Mesothelial cell of epicardium (in vitro differentiated cells): ENCODE data around the gene VIM. TPM values are rescaled to one million over a fixed set of nuclear protein-coding genes. Genes with fewer than 3 reads are reported as not detected.
"Not testable (repeated sequence)": the region's sequence is repeated elsewhere in the genome, so short reads cannot be mapped to it uniquely, and the experiment has no call there.

Experiments
- DNase-seq, 2 experiments: peaks; one replicate each; pipeline ENCODE4 v3.0.0; 2021; ENCODE audit warnings: low spot score in 2 of 2; ENCODE audit not compliant: unreplicated experiment in 2 of 2
- H3K27ac Mint-ChIP-seq: 2 replicates; pipeline ENCODE4 v1.8.0; 2021; ENCODE audit warnings: mixed read lengths
- H3K27me3 Mint-ChIP-seq: 2 replicates; pipeline ENCODE4 v1.8.0; 2021; ENCODE audit warnings: low read depth, mixed read lengths
- H3K36me3 Mint-ChIP-seq: 2 replicates; pipeline ENCODE4 v1.8.0; 2021; ENCODE audit warnings: mixed read lengths
- H3K4me1 Mint-ChIP-seq: 2 replicates; pipeline ENCODE4 v1.8.0; 2021; ENCODE audit warnings: mixed read lengths
- H3K4me3 Mint-ChIP-seq: 2 replicates; pipeline ENCODE4 v1.8.0; 2021; ENCODE audit warnings: mild to moderate bottlenecking, moderate library complexity, mixed read lengths
- H3K9me3 Mint-ChIP-seq: 2 replicates; pipeline ENCODE4 v1.8.0; 2021; ENCODE audit warnings: mixed read lengths
- total RNA-seq: library from RNA; stranded (reverse); gene quantifications from 3 replicates; pipeline ENCODE4 v1.2.1, GENCODE V29; 2021
- TF ChIP-seq, protein P1 (sequence below): fragments of 200-600 bp; sonication (generic); IDR thresholded peaks from one replicate; pipeline ENCODE4 v1.5.0; 2021; ENCODE audit warnings: antibody characterized with exemption; ENCODE audit not compliant: unreplicated experiment

VIM gene
- total RNA-seq, 1 donor from 2014 or later = 1,481 TPM

DNA sequence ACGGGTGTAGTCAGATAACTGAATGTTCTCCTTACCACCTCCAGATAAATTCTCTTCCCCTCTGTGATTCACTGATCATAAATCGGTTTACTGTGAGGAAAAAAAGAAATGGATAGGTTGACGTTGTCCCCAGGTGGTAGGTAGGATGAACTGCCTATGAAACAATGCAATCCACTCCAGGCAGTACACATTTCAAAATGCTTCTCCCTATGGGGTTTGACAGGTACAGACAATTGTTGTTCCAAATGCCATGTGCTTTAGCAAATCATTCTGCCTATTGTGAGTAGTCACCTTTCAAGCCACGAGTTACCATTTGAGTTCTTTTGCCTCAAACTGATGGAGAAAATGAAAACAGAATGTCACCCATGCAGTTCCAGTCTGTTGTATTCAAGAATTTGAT is 21.8 kb downstream of the VIM start:
- DNase-seq = no peak
- TF ChIP-seq, protein P1, sequence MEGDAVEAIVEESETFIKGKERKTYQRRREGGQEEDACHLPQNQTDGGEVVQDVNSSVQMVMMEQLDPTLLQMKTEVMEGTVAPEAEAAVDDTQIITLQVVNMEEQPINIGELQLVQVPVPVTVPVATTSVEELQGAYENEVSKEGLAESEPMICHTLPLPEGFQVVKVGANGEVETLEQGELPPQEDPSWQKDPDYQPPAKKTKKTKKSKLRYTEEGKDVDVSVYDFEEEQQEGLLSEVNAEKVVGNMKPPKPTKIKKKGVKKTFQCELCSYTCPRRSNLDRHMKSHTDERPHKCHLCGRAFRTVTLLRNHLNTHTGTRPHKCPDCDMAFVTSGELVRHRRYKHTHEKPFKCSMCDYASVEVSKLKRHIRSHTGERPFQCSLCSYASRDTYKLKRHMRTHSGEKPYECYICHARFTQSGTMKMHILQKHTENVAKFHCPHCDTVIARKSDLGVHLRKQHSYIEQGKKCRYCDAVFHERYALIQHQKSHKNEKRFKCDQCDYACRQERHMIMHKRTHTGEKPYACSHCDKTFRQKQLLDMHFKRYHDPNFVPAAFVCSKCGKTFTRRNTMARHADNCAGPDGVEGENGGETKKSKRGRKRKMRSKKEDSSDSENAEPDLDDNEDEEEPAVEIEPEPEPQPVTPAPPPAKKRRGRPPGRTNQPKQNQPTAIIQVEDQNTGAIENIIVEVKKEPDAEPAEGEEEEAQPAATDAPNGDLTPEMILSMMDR = no peak
- no peaks in the 10 kb centered on the region for H3K27me3 Mint-ChIP-seq
- H3K4me1 Mint-ChIP-seq = peaks cover 2% of the 10 kb centered on the region
- H3K4me3 Mint-ChIP-seq = no peak overlapping the region
- no peak overlapping the region for H3K27ac Mint-ChIP-seq
- peaks cover 32% of the 10 kb centered on the region for H3K9me3 Mint-ChIP-seq
- peaks cover 11% of the 10 kb centered on the region for H3K36me3 Mint-ChIP-seq

DNA sequence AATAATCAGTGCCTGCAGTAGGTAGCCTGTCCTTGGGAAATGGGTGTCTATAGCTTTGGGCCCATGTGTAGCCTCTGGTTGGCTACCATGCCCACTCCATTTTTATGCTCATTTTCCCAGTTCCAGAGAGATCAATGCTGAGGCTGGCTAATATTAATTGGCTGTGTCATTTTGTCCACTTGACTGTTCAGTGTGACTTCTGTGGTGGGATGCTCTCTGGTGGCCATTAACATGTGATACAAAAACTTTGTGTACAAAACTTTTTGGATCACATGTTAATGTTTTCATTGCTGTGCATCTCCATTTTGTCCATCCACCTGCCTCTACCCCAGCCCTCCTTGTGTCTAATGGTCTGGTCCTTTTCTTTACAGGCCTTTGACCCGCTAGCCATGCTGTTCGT is 22.7 kb downstream of the VIM start:
- Mint-ChIP-seq H3K27ac (no peak overlapping the region), H3K4me3 (no peak overlapping the region), H3K9me3 (peaks cover 31% of the 10 kb centered on the region), H3K4me1 (peaks cover 2% of the 10 kb centered on the region), H3K27me3 (no peaks in the 10 kb centered on the region), H3K36me3 (peaks cover 11% of the 10 kb centered on the region)
- DNase-seq = no peak
- TF ChIP-seq, protein P1 = no peak

DNA sequence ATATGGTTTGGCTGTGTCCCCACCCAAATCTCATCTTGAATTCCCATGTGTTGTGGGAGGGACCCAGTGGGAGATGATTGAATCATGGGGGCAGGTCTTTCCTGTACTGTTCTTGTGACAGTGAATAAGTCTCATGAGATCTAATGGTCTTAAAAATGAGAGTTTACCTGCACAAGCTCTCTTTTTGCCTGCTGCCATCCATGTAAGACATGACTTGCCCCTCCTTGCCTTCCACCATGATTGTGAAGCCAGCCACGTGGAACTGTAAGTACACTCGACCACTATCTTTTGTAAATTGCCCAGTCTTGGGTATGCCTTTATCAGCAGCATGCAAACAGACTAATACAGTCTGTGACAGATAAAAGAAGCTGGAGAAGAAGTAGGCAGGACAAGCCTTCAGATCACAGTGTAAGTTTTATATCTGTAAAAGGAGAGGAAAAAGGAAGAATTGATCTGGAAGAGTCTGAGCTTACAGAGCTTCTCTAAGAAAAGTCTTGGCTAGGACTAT is 26.6 kb downstream of the VIM start:
- not testable (repeated sequence) for H3K27me3 Mint-ChIP-seq, H3K36me3 Mint-ChIP-seq, H3K4me3 Mint-ChIP-seq, H3K27ac Mint-ChIP-seq, DNase-seq
- Mint-ChIP-seq H3K4me1 (peaks cover 19% of the 10 kb centered on the region), H3K9me3 (peaks cover 15% of the 10 kb centered on the region)

GRCh38 chr10:17255512-17255911 is 27.5 kb downstream of the VIM start:
- no peaks in the 10 kb centered on the region for H3K27me3 Mint-ChIP-seq
- peaks cover 19% of the 10 kb centered on the region for H3K4me1 Mint-ChIP-seq
- DNase-seq = no peak
- peaks cover 4% of the 10 kb centered on the region for H3K36me3 Mint-ChIP-seq
- H3K9me3 Mint-ChIP-seq = peaks cover 15% of the 10 kb centered on the region
- H3K4me3 Mint-ChIP-seq = no peak overlapping the region
- peak overlapping the region; percentile 67 for H3K27ac Mint-ChIP-seq
- TF ChIP-seq, protein P1 = no peak

GRCh38 chr10:17256051-17256450 is 28.0 kb downstream of the VIM start:
- TF ChIP-seq, protein P1 = no peak
- no peak for DNase-seq
- Mint-ChIP-seq H3K4me1 (peaks cover 19% of the 10 kb centered on the region), H3K36me3 (peaks cover 4% of the 10 kb centered on the region), H3K4me3 (no peak overlapping the region), H3K27me3 (no peaks in the 10 kb centered on the region), H3K27ac (peak overlapping the region; percentile 32), H3K9me3 (peaks cover 15% of the 10 kb centered on the region)

DNA sequence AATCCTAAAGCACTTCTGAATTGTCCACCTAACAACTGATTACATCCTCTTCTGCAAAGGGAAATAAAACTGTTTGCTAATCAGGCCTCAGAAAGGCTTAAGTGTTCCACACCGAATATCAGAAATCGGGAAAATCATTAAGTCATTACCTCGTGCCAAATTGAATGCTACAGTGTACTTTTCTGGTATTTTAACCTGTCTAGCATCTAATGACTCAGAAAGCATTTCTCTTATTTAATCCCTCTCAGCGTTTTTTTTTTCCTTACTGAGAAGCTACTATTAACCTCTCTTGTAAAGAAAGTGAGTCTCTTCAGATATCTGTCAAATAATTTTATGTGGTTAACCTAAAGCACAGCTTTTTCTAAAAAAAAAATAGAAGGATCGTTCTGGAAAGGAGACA is 28.6 kb downstream of the VIM start:
- H3K36me3 Mint-ChIP-seq = peaks cover 4% of the 10 kb centered on the region
- no peak for DNase-seq
- H3K27ac Mint-ChIP-seq = peak overlapping the region; percentile 67
- H3K4me1 Mint-ChIP-seq = peaks cover 19% of the 10 kb centered on the region
- H3K9me3 Mint-ChIP-seq = peaks cover 19% of the 10 kb centered on the region
- no peaks in the 10 kb centered on the region for H3K27me3 Mint-ChIP-seq
- TF ChIP-seq, protein P1 = no peak
- no peak overlapping the region for H3K4me3 Mint-ChIP-seq
